ENCODE measurements around the gene C5orf63.
A peak's percentile ranks its signal among the peaks of the same experiment; 100 is the strongest.
"Not testable (repeated sequence)": the region's sequence is repeated elsewhere in the genome, so short reads cannot be mapped to it uniquely, and the experiment has no call there.

Gene C5orf63

GRCh38 chr5:127070243-127070642 lies 3.1 kb downstream of the C5orf63 start:
- DNase-seq = no peak

- peak; percentile 88 for DNase-seq
These were observed 4.6 kb downstream of the C5orf63 start for GRCh38 chr5:127068493-127069214.

GRCh38 chr5:127066721-127067120 lies 6.6 kb downstream of the C5orf63 start:
- no peak for DNase-seq

- no peak for DNase-seq
These were observed 9.0 kb downstream of the C5orf63 start for GRCh38 chr5:127064253-127064840.

GRCh38 chr5:127063257-127063913 lies 9.9 kb downstream of the C5orf63 start:
- no peak for DNase-seq

GRCh38 chr5:127061956-127062355 lies 11.3 kb downstream of the C5orf63 start:
- no peak for DNase-seq

- no peak for DNase-seq
These were observed 11.8 kb downstream of the C5orf63 start for GRCh38 chr5:127061537-127061936.

GRCh38 chr5:127060470-127060985 lies 12.8 kb downstream of the C5orf63 start:
- no peak for DNase-seq

GRCh38 chr5:127056896-127057295 lies 16.4 kb downstream of the C5orf63 start:
- DNase-seq = no peak

GRCh38 chr5:127055880-127056653 lies 17.2 kb downstream of the C5orf63 start:
- DNase-seq = no peak

- not testable (repeated sequence) for DNase-seq
These were observed 19.8 kb downstream of the C5orf63 start for GRCh38 chr5:127053551-127053950.

- DNase-seq = no peak
These were observed 20.3 kb downstream of the C5orf63 start for GRCh38 chr5:127053049-127053448.

- DNase-seq = no peak
These were observed 21.7 kb downstream of the C5orf63 start for GRCh38 chr5:127051591-127051990.

- DNase-seq = no peak
These were observed 26.8 kb downstream of the C5orf63 start for GRCh38 chr5:127046343-127047072.

GRCh38 chr5:127042593-127042992 lies 30.7 kb downstream of the C5orf63 start:
- peak; percentile 6 for DNase-seq

GRCh38 chr5:127041571-127041970 lies 31.7 kb downstream of the C5orf63 start:
- peak; percentile 22 for DNase-seq

- DNase-seq = peak; percentile 13
These were observed 32.3 kb downstream of the C5orf63 start for GRCh38 chr5:127040796-127041520.

- DNase-seq = no peak
These were observed 34.8 kb downstream of the C5orf63 start for GRCh38 chr5:127038550-127038949.

GRCh38 chr5:127031863-127032232 lies 41.5 kb downstream of the C5orf63 start:
- no peak for DNase-seq

- no peak for DNase-seq
These were observed 42.0 kb downstream of the C5orf63 start for GRCh38 chr5:127031147-127031862.

All from fibroblast of skin of right quadriceps (primary cell).